Stimulated activated CD8-positive, alpha-beta memory T cell treated with anti-CD3 and anti-CD28 coated beads, Interleukin-4, amount 100 ng/mL, for 1 hour (primary cell): Measurements from ENCODE around the gene SORCS2.

Experiments used
- DNase-seq, 2 donors: peaks; one replicate each; pipeline ENCODE4 v3.0.0-alpha.2; 2020; ENCODE audit warnings: low read depth in 2 of 2, low spot score in 1 of 2

SORCS2 gene

DNA sequence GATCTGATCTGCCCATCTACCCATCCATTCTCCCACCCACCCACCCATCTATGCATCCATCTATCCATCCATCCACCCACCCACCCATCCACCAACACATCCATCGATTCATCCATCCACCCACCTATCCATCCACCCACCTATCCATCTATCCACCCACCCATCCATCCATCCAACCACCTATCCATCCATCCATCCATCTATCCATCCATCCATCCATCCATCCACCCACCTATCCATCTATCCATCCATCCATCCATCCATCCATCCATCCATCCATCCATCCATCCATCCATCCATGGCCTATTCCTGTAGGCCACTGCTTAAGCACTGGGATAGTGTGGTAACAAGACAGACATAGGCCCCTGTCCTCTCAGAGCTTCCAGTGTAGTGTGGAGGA lies 69.8 kb downstream of the SORCS2 start:
- no peak for DNase-seq

DNA sequence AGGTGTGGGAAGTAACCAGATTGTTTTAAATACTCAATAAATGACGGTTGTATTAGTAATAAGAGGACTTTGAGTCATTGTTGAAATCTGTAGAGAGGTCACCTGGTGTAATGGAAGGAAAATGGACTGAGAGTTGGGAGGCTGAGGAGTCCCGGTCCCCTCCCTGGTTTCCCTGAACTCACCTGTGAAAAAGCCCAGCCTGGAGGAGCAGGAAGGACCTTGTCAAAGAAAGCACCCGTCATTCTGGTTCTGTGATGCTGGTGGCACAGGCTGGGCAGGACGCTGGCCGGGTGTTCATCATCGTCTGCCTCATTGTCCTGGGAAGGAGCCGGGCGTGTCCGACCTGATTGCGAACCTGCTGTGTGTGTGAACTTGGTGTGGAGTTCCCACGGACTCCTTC lies 70.8 kb downstream of the SORCS2 start:
- DNase-seq = no peak

DNA sequence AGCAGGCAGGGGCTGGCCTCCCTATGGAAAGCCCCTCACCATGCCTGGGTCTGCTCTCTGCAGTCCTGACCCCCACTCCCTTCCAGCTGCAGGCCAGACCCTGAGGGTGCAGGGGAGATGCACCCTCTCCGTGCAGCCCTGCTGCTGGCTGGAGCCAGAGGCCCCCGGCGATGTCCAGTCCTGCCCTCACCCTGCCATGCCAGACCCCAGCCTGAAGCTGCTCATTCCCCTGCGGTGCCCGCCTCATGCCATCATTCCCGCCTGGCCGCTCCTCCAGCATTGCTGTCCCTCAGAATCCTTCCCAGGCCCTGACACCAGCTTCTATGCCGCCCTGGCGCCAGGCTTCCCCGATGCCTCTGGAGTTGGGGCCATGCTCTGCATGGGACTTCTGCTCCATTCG lies 72.4 kb downstream of the SORCS2 start:
- DNase-seq = no peak

DNA sequence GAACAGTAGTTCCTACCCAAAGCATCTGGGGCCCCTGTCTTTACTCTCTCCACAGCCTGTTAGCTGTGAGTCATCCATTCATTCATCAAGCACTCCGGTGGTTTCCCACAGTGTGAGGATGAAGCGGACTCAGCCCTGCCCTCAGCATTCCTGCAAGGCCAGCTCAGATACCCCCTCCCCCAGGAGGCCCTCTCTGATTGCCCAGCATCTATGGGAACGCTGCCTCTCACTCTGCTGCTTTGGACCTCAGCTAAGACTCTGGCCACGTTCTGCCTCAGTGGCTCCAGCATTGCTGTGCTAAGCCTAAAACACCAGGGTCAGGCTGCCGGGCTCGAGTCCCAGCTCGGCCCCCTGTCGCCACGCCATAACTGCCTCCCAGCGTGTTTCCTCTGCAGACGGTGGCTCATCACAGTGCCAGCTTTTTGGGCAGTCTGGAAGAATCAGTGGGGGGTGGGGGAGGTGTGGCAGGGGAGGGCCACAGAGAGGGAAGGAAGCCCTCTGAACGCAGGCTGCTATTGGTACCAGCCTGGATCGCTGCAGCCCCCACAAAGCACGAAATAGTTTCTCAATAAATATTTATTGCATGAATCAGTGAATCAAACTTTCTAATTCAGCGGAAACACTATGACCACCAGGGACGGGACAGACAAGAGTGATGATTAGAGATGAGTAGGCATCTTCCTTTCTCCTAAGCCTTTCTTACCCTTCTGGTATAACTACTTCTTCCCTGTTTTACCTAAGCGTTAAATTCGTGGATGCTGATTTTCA lies 74.4 kb downstream of the SORCS2 start:
- DNase-seq = no peak

DNA sequence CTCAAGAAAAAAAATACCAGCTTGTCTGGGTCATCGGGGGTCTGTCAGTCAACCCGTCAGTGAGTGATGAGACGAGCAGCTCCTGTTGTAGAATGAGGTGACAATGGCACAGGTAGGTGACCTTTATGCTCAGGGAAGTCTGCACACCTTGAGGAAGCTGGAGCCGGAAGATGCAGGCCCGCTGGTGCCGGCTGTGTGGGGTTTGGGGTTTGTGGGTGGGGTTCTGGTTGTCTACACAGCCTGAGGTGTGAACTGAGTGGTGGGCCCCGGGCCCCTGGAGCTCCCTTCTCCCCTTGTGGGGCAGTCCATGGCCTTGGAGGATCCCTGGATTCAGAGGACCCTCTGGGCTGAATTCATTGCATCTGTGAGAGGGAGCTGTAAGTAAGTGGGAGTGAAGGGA lies 75.5 kb downstream of the SORCS2 start:
- no peak for DNase-seq

DNA sequence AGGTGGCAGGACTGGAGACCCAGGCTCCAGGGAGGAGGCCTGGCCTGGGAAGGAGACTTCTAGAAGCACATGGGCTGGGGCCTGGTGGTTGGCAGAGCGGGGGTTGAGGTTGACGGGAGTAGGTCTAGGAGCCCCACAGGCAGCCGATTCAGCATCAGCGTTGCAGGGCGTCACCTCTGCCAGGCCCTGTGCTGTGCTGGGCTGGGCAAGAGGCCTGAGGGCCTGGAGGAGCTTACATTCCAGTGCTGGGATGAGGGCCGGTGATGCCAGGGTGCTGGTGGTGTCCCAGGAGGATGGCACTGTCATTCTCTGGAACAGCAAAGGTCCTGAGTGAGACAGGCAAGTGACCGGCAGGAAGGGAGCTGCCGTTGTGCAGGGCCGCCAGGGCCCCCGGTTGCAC lies 76.6 kb downstream of the SORCS2 start:
- no peak for DNase-seq

DNA sequence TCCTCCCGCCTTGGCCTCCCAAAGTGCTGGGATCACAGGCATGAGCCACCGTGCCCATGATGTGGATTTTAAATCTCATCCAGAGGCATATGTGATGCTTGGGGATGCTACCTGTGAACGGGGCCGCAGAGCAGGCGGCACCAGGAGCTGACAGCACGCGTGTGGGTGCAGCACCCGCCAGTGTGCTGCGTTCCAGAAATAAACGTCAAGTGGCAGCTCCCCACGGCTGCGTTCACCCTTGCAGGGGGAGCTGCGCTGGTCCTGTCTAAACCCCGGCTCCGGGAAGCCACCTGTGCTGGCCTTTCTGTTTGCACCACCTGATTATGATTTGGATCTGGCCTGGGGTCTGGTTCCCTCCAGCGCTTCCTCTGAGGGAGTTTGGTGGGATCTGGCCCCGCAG lies 77.8 kb downstream of the SORCS2 start:
- no peak for DNase-seq

DNA sequence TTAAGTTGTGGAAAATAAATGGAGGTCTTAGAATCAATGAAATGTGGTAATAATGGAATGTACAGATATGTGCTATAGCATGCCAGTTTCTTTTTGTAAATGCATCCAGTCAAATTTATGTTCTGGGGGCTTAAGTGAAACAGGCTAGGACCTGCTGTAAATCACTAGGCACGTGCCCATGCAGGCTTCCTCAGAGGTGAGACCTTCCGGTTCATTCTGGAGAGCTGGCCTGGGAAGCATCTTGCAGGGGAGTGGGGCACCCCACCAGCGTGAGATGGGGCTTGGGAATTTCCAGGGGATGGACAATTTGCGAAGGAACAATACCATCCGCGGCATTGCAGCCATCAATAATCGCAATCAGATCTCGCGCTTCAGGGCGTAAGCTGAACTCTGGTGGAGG lies 80.1 kb downstream of the SORCS2 start:
- no peak for DNase-seq

DNA sequence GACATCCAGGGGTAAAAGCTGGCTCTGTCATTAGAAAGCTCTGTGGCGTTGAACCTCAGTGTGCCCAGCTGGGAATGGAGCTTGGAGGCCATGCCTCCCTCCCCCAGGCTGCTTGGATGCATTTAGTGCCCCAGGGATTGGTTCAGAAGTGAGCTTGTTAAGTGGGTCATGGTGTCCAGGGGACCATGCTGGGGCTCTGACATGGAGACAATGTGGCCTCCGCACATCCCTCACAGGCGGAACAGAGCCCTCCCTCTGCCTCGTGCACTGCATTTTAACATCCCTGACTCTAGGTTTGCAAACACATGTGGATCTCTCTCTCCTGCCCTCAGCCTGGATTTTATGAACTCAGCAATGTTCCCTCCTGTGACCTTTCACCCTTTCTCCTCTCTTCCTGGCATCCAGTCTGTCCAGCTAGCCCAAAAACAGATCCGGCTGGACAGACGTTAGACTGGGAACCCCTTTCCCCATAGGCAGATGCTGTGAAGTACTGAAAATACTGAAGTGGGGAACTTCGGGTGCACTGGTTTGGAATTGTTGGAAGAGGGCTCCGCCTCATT lies 81.5 kb downstream of the SORCS2 start:
- DNase-seq = no peak

DNA sequence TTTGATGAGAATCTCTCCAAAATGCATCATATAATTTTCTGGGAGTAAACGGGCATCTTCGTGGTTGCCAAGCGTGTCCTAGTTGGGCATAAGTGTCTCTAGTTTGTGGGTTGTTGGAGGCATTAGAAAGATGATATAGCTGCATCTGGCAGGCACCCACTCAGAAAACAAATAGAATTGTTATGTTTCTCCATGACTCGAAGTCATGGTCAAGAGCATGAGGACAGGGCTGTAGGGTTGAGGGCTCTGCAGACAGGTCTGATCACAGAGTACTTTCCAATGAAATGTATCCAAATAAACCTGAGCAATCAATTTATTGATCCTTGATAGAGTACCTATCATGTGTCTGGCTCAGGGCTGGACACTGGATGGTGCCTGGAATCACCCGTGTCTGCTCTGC lies 82.7 kb downstream of the SORCS2 start:
- no peak for DNase-seq

DNA sequence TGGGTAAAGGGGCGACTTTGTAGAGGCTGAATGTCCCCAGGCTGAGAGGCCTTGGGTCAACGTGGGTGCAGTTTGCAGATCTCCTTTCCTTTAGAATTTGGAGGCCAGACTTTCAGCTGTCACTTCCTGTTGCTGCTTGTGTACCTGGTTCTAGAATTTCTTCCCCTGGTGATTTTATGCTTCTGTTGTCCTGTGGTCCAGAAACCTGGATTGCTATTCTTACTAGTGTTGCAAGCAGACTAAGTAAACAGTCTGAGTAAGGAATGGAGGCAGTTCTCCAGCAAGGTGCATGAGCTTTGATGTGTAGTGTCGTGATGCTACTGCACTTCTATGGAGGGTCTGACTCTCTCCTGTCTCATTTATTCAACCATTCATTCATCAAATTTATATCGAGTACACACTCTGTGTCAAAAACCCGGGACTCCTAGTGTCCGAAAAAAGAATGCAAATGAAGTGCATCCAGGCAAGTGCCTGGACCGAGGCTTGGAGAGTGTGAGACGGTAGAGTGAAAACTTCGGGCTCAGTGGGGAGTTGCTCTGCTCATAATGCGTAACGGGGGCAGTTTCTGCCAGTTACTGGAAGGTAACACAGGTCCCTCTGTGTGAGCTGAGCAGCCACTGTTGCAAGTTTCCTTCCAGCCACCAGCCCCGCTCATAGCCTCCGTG lies 83.3 kb downstream of the SORCS2 start:
- no peak for DNase-seq

DNA sequence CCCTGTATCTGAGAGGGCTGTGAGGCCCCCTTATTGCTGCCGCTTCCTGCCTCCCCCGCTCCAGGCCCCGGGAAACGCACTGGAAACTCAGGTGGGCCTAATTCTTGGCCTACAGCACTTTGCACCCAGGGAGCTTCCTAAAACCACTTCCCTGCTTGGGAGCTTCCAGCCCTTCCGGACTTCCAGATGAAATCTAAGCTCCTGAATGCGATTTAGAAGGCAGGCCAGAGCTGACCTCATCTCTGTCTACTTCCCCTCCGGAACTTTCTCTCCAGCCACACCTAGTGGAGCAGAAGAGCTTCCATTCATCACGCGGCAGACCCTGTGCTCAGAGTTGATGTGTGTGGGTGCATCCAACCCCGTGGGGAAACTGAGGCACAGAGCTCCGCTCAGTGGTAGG lies 84.2 kb downstream of the SORCS2 start:
- no peak for DNase-seq

DNA sequence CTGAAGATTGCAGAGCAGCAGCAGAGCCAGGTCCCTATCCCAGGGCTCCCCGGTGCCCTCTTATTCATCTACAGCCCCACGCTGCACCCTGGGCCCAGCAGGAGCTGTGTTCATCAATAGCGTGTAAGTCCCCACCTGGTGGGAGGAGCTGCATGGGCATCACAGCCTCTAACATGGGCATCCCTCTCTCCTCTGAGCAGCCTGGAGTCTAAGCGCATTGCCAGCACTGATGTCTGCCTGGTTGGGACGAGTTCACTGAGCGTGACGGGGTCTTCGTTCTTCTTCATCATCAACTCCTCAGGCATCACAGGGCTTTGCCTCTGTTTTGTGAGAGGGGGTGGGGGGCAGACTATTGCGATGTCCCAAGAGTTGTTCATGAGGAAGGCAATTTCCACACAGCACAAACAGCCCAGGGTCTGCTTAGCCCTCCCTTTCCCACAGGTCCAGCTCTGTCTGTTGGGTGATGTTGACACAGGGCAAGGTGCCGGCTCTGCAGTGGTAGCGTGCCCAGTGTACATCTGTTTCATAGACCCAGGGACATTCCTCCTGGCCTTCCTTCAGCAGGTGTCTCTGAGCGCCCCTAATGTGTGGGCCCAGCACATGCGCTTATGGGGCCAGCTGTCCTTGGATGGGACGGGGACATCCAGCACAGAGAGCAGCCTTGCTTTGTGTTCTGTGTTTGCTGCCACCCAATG lies 85.9 kb downstream of the SORCS2 start:
- no peak for DNase-seq

DNA sequence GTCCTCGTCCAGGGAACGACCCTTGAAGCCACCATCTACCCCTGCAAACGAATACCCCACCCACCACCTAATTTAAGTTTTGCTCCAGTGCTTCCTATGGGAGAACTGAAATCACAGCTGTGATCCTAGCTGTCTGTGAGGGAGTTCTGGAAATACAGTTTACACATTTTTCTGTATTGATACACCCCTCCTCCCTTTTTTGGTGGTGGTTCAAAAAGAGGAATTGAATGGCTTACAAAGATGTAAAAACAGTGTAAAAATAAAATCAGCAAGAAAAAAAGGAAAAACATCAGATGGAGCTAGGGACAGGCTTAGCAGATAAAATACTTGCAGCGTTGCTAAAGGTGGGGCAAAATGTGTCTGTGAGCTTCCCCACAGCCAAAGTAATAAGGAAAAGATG lies 86.6 kb downstream of the SORCS2 start:
- DNase-seq = no peak

DNA sequence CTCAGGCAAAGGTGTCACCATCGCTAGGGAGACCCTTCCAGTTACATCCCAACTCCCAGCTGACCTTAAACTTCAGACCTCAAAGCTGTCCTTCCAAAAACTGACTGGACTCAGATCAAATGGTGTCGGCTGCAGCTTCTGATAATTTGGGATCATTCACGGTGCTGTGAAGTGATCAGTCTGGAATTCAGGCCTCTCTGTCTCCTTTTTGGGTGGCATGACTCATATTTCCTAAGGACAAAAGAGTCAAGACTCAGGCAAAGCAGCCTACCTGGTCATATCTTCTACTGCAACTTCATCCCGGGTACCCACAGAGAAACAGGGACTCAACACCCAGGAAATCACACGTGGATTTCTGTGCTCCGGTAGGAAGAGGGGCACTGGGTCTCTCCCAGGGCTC lies 87.6 kb downstream of the SORCS2 start:
- no peak for DNase-seq

DNA sequence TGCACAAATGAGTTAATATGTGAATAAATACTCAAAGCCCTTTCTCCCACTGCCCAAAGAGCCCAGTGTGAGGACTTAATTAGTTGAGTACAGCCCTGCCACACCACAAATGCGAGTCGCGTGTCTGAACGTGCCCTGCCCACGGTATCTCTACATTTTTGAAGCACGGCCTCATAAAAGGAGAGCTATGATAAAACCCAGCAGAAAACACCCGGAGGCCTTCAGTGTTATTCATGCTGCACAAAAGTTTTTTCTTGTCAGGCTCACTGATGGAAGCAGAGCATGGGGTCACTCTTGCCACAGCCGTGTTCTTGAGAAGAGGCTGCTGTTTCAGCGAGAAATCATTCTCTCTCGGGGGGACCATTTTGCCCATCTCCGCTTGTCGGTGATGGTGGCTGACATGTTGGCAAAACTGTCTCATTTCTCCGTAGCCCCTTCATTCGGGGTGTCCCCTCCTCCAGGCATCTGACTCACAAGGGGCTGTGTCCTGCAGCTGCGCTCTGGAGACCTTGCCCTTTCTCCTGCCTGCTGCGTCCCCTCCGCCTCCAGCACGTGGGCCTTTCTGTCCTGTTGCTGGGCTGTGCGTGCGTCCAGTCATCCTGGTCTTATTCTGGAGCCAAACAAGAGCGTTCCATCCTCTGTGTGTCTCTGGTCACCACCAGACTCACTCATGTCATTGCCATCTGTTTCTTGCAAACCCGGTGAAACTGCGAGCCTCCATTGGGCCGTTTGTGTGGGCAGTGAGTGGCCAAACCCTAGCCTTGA lies 88.8 kb downstream of the SORCS2 start:
- no peak for DNase-seq

DNA sequence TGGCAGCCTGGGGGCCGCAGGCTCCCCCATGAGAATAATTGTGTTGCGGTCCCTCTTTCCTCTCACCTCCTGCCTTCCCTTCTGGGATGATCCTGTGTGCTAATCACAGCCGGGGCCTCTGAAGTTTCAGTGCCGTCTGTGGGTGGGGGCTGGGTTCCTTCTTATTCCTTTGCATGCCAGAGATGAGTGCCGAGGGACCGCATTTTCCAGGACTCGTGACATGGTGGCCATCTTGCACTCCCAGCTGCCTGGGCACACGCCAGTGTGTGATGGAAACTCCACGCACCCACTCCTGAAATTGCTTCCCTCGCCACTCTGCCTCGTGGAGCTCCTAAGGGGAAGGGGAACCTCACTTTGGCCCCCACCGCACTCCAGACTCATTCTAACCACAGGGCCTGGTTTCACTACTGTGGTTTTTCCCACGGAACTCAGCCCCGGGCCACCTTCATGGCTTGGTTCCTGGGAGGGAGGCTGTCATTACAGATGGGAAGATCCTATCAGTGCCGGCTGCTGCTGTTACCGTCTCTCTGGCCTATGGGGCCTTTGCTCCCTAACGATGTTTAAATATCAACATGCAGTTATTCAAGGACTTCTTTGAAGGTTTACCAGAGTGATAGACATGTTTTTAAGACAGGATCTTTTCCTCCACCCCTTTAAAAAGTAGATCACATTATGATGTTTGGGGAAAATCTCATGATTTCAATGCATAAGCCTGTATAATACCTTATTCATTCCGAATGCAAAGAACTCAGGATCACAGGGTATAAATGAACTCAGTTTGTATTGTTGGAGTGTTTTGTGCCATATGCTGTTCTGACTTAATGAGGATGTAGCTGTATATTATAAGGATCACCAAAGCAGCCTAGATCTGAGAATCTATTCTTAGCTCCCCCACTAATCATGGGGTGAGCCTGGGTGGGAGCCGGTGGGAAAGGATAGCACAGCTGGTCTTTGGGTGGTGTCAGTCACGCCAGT lies 89.6 kb downstream of the SORCS2 start:
- no peak for DNase-seq

DNA sequence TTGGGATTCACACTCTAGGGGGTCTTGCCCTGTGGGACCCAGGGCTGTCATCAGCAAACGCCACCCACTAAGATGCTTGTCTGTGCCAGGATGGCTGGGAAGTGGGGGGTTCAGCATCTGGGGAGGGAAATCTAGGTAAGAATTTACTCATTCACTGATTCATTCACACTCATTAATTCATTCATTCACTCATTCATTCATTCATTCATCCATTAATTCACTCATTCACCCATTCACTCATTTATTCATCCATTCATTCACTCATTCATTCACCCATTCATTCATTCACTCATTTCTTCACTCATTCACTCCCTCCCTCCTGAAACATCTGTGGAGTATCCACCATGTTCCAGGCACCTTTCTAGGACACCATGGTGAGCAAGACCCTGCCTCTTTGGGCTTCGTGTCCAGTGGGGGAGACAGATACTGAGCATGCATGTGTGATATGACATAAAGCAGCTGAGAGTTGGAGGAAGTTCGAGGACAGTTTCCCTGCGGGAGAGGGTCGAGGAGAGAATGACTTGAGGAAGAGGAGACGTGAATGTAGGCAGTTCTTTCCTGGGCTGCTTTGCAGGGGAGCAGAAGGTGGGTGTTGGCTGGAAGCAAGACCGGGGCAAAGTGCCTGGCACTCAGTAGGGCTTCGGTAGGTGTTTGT lies 90.6 kb downstream of the SORCS2 start:
- no peak for DNase-seq

DNA sequence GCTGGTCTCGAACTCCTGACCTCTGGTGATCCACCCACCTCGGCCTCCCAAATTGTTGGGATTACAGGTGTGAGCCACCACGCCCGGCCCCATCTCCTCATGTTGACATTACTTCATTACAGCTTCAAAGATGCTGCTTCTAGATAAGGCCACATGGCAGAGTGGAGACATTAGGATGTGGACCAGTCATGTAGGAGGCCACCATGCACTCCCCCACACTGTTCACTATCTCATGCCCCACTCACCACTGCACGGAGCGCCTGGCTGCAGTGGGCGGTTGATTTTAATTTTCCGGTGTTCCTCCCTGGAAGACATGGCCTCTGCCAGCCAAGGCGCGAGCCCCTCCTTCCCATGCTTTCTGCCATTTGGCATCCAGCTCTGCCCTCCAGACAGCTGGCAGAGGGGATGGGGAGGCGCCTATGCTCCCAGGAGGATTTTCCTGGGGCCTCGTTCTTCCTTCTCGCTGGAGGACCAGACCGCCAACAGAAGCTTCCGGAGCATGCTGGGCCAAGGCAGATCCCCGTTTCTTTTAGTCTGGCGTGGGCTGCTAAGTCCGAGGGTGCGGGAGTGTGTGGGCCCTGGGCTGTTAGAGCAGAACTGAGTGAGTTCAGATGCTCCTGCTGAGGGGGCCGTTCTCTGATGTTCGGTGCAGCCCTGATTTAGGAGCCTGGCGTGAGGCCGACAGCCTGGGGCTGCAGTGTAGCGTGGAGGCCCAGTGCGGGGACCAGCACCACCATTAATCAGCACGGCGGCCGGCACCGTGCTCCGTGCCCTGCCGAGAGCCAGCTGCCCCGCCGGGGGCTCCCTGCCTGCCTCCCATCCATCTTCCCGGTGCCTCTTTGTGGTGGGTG lies 93.1 kb downstream of the SORCS2 start:
- no peak for DNase-seq
